CD4-positive, alpha-beta T cell treated with Interleukin-17A for 4 hours (primary cell): ENCODE data around the gene LY6G6C.

Experiments used
- DNase-seq: peaks from one replicate; pipeline ENCODE4 v3.0.0-alpha.2; 2020; ENCODE audit warnings: mixed read lengths

LY6G6C gene

GRCh38 chr6:31702819-31703716, 18.5 kb downstream of the LY6G6C start, which contains the start of gene ABHD16A:
ABHD16A (minus strand) TSS chr6:31703324; CDS start chr6:31703281, 43 bp downstream.
- DNase-seq = peak; percentile 99

GRCh38 chr6:31702405-31702818, 19.1 kb downstream of the LY6G6C start:
- DNase-seq = no peak

GRCh38 chr6:31701666-31702404, 19.7 kb downstream of the LY6G6C start:
- DNase-seq = no peak

- no peak for DNase-seq
Observed at GRCh38 chr6:31700740-31701401, 20.7 kb downstream of the LY6G6C start.

GRCh38 chr6:31697555-31697954, 24.0 kb downstream of the LY6G6C start:
- no peak for DNase-seq

- DNase-seq = no peak
Observed at GRCh38 chr6:31693535-31693934, 28.0 kb downstream of the LY6G6C start.

- DNase-seq = no peak
Observed at GRCh38 chr6:31692886-31693285, 28.7 kb downstream of the LY6G6C start.

GRCh38 chr6:31692353-31692752, 29.2 kb downstream of the LY6G6C start:
- DNase-seq = no peak

- DNase-seq = no peak
Observed at GRCh38 chr6:31691564-31692108, 29.9 kb downstream of the LY6G6C start.

- DNase-seq = no peak
Observed at GRCh38 chr6:31691078-31691463, 30.5 kb downstream of the LY6G6C start.

GRCh38 chr6:31690231-31691077, 31.1 kb downstream of the LY6G6C start:
- DNase-seq = no peak

- peak; percentile 19 for DNase-seq
Observed at GRCh38 chr6:31689249-31690110, 32.1 kb downstream of the LY6G6C start.

GRCh38 chr6:31687860-31688693, 33.5 kb downstream of the LY6G6C start:
- DNase-seq = no peak

GRCh38 chr6:31687321-31687720, 34.2 kb downstream of the LY6G6C start:
- DNase-seq = no peak

GRCh38 chr6:31686483-31686882, 35.1 kb downstream of the LY6G6C start:
- no peak for DNase-seq

GRCh38 chr6:31683591-31683990, 38.0 kb downstream of the LY6G6C start:
- no peak for DNase-seq

GRCh38 chr6:31681135-31681671, 40.3 kb downstream of the LY6G6C start:
- DNase-seq = peak; percentile 67

- peak; percentile 77 for DNase-seq
Observed at GRCh38 chr6:31680226-31681134, 41.1 kb downstream of the LY6G6C start, which contains the start of gene LY6G5C. LY6G5C (minus strand) TSS chr6:31681067; CDS start chr6:31680373, 694 bp downstream.

GRCh38 chr6:31677955-31678354, 43.6 kb downstream of the LY6G6C start:
- DNase-seq = no peak
